Measurements from ENCODE around the gene JARID2.

DNA sequence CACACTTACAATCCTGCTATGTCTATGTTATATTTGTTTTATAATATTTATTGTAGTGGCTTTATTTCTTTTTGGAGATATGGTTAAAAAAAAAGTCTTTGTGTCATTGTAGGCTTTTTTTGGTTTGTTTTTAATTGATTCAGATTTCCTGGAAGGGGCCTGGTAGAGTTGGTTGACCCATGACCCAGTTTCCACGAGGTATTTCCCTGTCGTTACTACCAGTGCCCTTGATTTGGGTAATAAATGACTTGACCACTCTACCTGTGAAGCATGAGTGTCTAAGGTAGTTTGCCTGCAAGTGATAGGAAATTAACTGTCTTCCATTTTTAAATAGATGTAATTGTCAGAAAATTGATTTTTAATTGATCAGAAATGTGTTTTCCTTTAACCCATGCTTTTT lies 121.0 kb downstream of the JARID2 start:
- TF ChIP-seq TAF1 (IDR thresholded peaks at IDR 0.05; ENCODE audit: low read depth, low read length) (no peak), SPI1 (IDR thresholded peaks at IDR 0.05; ENCODE audit: low read depth, low read length) (no peak), POLR2A (IDR thresholded peaks at IDR 0.05; ENCODE audit: low read depth, low read length) (no peak), POLR2AphosphoS5 (IDR thresholded peaks at IDR 0.05; ENCODE audit: low read depth, low read length) (no peak), POU2F2 (IDR thresholded peaks at IDR 0.05; ENCODE audit: low read depth, low read length) (no peak)
